Measurements from ENCODE around the gene HOXD4.

Gene HOXD4

GRCh38 chr2:176127774-176128072 is 23.6 kb upstream of the HOXD4 start:
- no peak for DNase-seq

GRCh38 chr2:176128172-176128981 is 23.0 kb upstream of the HOXD4 start:
- peak; percentile 76 for DNase-seq

DNA sequence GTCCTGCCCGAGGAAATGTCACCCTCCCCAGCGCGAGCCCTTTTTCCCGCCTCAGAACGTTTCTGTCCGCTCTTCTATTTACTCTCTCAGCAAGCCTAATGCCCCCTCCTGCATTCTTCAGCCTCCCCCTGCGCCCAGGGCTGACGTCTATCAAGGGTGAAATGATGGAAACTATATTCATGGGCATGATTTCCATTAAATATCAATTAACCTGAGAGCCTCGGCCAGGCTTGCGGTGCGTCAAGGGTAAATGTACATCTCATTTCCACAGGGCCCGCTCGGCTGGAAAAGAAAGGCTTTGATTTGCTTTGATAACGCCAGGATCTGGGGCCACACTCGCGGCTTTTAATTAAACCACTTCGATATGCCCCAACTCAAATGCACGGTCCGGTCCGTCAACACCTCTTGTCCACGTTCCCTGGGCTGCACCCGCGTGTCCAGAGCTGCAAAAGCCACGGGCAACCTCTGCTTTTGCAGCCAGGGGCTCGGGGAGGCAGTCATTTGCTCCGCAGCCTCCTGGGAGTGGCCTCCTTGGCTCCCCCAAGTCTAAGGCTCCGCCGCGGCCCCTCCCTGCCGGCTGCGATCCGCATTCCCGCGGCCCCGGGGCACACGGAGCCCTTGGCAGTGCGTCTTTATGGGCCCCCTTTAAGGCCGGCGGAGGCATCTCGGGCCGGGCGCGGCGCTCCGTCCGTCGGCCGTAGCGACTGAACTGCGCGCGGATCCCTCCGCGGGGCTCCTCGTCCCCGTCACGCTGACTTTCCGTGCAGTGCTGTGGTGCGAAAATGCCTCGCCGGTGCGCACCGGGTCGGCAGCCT is 22.2 kb upstream of the HOXD4 start, which contains the start of gene HOXD8:
HOXD8 (plus strand) TSS at position 724 of the 815 bp plus-strand sequence. CDS start 662 bp downstream, outside the sequence.
- peak; percentile 89 for DNase-seq

DNA sequence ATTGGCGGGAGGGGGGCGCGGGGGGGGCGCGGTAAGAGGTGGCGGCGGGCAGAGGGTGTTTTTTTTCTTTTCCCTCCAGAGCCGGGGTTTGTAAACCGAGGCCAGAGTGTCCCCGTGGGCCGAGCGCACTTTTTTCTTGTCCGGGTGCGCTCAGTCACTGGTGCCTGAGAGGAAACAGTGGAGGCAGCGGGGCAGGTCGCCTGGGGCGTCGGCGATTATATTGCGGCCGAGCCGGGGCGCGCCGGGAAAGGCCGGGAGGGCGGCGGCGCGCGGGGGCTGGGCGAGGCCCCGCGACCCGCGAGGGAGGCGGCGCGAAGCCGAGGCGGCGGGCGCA is 21.6 kb upstream of the HOXD4 start:
- DNase-seq: no peak

DNA sequence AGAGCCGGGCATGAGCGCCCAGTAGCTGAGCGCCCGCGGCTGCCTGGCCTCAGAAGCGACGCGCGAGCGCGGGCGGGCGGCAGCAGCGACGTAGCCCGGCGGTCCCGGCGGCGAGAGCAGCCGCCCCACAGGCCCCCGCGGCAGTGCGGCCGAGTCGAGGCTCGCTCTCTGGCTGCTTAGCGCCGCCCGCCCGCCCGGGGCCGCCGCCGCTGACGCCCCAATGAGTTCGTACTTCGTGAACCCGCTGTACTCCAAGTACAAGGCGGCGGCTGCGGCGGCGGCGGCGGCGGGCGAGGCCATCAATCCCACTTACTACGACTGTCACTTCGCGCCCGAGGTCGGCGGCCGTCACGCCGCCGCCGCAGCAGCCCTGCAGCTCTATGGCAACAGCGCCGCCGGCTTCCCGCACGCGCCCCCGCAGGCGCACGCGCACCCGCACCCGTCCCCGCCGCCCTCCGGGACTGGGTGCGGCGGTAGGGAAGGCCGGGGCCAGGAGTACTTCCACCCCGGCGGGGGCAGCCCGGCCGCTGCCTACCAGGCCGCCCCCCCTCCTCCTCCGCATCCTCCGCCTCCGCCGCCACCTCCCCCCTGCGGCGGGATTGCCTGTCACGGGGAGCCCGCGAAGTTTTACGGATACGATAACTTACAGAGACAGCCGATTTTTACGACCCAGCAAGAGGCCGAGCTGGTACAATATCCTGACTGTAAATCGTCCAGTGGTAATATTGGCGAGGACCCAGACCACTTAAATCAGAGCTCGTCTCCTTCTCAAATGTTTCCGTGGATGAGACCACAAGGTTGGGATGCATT is 21.0 kb upstream of the HOXD4 start:
- DNase-seq: peak; percentile 78

GRCh38 chr2:176130957-176131847 is 20.1 kb upstream of the HOXD4 start:
- no peak for DNase-seq

- DNase-seq: no peak
Observed at GRCh38 chr2:176131848-176132158, 19.5 kb upstream of the HOXD4 start.

- peak; percentile 32 for DNase-seq
Observed at GRCh38 chr2:176132205-176133171, 18.9 kb upstream of the HOXD4 start.

- peak; percentile 41 for DNase-seq
Observed at GRCh38 chr2:176133389-176133788, 18.0 kb upstream of the HOXD4 start.

GRCh38 chr2:176134035-176134434 is 17.3 kb upstream of the HOXD4 start:
- DNase-seq: no peak

DNA sequence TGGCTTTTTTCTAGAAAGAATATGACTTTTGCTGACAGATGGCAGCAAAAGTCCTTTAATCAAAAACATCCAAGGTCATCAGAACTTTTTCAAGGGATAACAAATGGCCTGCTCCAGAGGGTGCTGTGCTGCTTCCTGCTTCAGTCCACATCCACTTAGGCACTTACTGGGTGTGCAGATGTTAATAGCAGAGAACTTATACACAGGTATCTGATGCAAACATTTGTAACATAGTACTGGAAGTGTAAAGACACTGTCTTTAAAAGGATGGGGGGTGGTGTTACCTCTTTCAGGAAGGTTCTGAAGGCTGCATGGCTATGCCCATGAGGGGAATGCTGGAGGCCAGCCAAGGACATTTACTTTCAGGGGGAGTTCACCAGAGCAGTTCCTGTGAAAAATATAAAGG is 16.3 kb upstream of the HOXD4 start:
- no peak for DNase-seq

GRCh38 chr2:176136374-176137251 is 14.7 kb upstream of the HOXD4 start:
- peak; percentile 79 for DNase-seq

GRCh38 chr2:176137252-176137580 is 14.1 kb upstream of the HOXD4 start:
- no peak for DNase-seq

DNA sequence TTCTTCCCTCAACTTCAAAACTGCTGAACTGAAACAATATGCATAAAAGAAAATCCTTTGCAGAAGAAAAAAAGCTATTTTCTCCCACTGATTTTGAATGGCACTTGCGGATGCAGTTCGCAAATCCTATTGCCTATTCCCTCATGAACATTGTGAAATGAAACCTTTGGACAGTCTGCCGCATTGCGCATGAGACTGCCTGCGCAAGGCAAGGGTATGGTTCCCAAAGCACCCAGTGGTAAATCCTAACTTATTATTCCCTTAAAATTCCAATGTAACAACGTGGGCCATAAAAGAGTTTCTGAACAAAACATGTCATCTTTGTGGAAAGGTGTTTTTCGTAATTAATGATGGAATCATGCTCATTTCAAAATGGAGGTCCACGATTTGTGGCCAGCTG is 13.4 kb upstream of the HOXD4 start:
- no peak for DNase-seq

DNA sequence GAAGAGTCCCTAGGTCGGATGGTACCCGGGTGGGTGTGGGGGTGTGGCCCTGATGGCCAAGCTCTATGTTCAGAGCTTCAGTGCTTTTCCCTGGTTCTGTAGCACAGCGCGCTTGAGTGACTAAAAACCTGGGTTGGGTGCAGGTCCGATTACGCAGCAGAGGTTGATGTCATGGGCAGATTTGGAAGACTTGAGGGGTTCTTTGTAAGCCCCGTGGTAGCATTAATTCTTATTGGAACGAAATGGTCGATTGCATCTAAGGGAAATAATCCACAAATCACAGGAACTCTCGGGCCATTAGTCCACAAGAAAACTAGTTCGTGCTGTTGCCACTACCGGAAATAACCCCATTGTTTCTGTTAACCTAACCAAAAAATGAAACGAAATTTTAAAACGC is 12.8 kb upstream of the HOXD4 start:
- DNase-seq: no peak

- DNase-seq: no peak
Observed at GRCh38 chr2:176138923-176139660, 12.3 kb upstream of the HOXD4 start.

DNA sequence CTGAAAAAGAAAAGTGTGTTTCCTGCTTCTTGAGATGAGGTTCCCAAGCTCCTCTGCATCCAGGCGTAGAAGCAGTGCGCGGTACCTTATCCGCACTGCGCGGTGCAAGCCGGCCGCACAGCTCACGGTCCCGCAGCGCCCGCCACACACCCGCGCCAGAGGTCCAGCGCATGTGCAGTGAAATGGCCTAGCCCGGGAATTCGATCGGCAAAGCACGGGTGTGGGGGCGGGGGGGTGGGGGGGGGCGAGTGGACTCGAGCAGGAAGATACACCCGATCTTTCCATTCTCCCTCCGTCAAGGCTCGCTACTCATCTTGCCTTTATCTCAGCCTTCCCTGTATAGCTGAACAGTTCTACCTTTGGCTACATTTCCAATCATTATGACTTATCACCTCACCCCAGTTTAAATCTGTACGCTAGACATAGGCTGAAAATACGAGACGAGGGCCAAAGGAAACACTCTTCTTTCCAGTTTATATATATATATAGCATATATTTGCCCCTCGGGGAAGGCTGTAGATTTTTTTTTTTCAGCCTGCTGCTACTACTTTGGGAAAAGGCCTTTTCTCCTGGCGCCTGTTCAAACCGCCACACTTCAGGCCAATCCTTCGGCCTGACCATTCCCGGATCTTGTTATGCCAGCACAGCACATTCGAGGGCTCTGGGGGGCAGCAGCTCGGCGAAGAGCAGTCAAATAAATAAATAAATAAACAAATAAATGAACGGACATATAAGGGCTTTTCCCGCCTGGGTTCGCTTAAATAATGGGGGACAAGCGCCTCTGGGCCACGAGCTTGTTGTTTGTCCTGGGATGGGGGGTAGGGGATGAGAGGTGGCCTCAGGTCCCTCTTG is 11.5 kb upstream of the HOXD4 start:
- peak; percentile 81 for DNase-seq

DNA sequence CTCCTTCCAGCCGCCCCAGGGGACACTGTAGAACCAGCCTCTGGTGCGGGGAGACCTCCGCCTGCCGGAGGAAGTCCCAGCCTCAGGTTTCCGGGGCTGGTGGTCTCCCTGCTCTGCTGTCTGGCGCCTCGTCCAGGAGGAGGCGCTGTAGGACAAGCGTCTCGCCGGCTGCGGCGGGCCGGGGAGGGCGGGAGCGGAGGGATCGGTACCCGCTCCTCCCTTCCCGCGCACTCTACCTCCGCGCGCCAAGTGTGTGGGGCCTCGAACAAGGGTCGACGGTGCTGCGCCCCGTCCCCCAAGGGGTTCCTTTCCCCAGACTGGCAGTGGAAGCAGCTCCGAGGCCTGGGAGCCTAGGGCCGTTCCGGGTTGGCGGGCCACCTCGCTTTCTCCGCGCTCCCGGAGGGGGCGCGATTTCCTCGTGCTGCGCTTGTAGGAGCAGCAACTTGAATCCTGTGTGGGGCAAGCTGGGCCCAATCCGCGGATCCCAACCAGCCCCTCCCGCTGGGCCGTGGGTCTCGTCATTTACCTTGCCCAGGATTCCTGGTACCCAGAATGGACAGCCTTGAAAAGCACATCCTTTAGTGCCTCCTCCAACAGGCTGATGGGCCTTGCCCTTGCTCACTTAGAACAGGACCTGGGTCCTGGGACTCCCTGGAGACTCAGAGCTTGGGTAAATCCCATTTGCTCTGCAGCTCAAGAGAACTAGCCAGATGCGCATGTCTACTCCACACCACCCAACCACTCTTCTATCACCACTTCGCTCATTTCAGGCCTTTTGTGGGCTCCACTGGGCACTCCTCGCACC is 10.6 kb upstream of the HOXD4 start:
- DNase-seq: peak; percentile 92
